Smooth muscle cell of trachea (primary cell): Measurements from ENCODE around the gene MYO18A. TPM values are rescaled to one million over a fixed set of nuclear protein-coding genes. Genes with fewer than 3 reads are reported as not detected.

Experiments
- total RNA-seq: library from RNA; depleted of rRNA; stranded (reverse); fragments of >200 nt; gene quantifications from 2 replicates; pipeline ENCODE4 v1.2.1, GENCODE V29; 2014

The MYO18A gene, protein sequence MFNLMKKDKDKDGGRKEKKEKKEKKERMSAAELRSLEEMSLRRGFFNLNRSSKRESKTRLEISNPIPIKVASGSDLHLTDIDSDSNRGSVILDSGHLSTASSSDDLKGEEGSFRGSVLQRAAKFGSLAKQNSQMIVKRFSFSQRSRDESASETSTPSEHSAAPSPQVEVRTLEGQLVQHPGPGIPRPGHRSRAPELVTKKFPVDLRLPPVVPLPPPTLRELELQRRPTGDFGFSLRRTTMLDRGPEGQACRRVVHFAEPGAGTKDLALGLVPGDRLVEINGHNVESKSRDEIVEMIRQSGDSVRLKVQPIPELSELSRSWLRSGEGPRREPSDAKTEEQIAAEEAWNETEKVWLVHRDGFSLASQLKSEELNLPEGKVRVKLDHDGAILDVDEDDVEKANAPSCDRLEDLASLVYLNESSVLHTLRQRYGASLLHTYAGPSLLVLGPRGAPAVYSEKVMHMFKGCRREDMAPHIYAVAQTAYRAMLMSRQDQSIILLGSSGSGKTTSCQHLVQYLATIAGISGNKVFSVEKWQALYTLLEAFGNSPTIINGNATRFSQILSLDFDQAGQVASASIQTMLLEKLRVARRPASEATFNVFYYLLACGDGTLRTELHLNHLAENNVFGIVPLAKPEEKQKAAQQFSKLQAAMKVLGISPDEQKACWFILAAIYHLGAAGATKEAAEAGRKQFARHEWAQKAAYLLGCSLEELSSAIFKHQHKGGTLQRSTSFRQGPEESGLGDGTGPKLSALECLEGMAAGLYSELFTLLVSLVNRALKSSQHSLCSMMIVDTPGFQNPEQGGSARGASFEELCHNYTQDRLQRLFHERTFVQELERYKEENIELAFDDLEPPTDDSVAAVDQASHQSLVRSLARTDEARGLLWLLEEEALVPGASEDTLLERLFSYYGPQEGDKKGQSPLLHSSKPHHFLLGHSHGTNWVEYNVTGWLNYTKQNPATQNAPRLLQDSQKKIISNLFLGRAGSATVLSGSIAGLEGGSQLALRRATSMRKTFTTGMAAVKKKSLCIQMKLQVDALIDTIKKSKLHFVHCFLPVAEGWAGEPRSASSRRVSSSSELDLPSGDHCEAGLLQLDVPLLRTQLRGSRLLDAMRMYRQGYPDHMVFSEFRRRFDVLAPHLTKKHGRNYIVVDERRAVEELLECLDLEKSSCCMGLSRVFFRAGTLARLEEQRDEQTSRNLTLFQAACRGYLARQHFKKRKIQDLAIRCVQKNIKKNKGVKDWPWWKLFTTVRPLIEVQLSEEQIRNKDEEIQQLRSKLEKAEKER (N-terminal part only)
- 158 and 215 TPM in 2 replicates for total RNA-seq

DNA sequence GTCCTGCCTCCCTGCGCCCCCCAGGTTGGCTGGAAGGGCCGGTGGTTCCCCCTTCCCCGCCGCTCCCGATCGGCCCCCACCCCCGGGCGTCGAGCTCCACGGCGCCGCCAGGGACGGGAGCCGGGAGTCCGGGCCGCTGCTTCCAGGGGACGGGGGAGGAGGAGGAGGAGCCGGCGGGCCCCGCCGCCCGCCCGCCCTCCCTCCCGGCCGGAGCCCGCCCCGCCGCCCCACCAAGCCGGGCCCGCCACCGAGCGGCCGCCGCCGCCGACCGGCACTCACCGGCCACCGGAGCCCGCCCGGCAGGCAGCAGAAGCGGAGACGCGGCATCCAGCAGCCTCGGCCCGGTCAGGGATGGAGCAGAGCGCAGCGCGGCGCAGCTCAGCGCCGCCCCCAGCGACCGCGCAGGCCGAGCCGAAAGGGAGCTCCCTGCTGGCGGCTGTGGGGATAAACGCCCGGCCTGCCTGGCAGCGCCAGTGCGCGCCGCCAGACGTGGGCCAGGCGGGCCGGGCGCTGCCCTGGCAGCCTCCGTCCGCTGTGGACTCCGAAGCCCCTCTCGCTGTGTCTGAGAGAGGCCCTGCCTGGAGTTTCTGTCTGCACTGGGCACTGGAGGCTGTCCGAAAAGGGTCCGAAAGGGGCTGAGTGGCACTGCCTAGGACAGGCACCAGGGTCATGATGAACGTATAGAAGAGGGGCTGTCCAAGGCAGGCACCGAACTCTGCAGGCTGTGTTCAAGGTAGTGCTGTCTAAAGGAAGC, at the start of gene MYO18A:
TSS of gene MYO18A (minus strand) at position 365 of the 754 bp plus-strand sequence. CDS start 13,458 bp downstream, outside the sequence.

DNA sequence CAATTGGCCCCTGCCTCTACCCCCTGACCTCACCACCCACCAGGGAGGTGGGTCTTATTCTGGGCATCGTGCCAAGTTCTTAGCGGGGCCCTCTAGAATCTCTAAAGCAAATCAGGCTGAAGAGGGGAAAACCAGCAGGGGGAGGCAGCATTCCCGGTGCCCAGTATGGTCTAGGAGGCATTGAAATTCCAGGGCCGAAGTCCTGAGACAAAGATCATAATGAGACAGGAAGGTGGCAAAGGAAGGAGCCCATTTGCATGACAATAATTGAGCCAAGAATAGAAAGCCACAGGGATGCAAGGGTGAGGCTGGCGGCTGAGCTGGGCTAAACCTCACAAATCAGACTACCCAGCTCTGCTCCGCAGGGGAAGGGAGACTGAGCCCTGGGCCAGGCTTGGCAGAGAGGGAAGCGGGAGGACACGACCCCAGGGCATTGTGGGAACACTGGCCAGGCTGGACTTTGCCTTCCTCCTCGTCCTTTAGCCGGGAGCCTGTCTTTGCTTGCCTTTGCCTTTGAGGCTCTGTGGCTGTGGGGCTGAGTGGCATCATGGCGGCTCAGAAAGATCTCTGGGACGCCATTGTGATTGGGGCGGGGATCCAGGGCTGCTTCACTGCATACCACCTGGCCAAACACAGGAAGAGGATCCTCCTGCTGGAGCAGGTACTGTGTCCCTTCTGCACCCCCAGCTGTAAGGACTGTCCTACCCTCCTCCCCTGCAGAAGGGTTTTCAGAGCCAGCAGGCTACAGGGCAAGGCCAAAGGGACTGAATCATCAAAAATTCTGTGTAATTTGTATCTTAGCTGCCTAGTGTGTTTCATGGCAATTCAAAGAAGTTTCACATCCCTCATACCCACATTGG, 137.3 kb downstream of the MYO18A start, which contains the start of gene PIPOX:
TSS of gene PIPOX (plus strand) at position 463 of the 860 bp plus-strand sequence. CDS start at position 548, 85 bp downstream.

Other genes with a start within 250 kb of the MYO18A start
- gene PHF12, start 228.9 kb downstream of the MYO18A start, total RNA-seq: 16.1 and 22.5 TPM in 2 replicates
- not detected in 2 replicates for gene SEZ6, start 174.4 kb downstream of the MYO18A start, total RNA-seq
- 2.9 and 3.0 TPM in 2 replicates for gene PIPOX, start 137.3 kb downstream of the MYO18A start, total RNA-seq
- gene CRYBA1, start 66.5 kb upstream of the MYO18A start, total RNA-seq: 0.15 and 0.33 TPM in 2 replicates
- gene NUFIP2, start 113.8 kb upstream of the MYO18A start, total RNA-seq: 27.9 and 32.4 TPM in 2 replicates
- gene TAOK1, start 210.0 kb upstream of the MYO18A start, total RNA-seq: 57.6 and 65.6 TPM in 2 replicates